ENCODE results near the gene LSS.

Gene LSS

DNA sequence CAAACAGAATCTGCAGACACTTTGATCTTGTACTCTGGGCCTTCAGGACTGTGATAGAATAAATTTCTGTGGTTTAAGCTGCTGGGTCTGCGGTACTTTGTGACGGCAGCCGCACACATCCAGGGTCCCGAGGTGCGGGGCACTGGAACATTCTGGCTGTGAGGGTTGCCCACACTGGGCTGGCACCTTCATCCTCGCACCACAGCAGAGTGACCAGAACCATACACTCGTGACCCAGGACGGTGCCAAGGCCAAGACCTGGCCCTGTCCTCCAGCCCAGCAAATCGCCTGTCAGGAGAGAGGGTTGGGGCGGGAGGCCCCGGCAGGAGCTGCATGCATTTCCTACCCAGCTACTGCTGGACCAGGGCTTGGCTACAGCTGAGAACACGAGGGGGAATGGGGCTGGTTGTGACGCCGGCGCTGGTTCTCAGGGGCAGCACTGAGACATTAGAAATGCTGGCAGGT is 70.6 kb downstream of the LSS start:
- no peak overlapping the region for H3K4me3 ChIP-seq (ENCODE audit: low read depth, low read length)
- DNase-seq (ENCODE audit: low read depth): no peak
- TF ChIP-seq, protein P1, sequence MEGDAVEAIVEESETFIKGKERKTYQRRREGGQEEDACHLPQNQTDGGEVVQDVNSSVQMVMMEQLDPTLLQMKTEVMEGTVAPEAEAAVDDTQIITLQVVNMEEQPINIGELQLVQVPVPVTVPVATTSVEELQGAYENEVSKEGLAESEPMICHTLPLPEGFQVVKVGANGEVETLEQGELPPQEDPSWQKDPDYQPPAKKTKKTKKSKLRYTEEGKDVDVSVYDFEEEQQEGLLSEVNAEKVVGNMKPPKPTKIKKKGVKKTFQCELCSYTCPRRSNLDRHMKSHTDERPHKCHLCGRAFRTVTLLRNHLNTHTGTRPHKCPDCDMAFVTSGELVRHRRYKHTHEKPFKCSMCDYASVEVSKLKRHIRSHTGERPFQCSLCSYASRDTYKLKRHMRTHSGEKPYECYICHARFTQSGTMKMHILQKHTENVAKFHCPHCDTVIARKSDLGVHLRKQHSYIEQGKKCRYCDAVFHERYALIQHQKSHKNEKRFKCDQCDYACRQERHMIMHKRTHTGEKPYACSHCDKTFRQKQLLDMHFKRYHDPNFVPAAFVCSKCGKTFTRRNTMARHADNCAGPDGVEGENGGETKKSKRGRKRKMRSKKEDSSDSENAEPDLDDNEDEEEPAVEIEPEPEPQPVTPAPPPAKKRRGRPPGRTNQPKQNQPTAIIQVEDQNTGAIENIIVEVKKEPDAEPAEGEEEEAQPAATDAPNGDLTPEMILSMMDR (IDR thresholded peaks at IDR 0.05; ENCODE audit: insufficient read depth, low read depth, low read length, missing control alignments): no peak

DNA sequence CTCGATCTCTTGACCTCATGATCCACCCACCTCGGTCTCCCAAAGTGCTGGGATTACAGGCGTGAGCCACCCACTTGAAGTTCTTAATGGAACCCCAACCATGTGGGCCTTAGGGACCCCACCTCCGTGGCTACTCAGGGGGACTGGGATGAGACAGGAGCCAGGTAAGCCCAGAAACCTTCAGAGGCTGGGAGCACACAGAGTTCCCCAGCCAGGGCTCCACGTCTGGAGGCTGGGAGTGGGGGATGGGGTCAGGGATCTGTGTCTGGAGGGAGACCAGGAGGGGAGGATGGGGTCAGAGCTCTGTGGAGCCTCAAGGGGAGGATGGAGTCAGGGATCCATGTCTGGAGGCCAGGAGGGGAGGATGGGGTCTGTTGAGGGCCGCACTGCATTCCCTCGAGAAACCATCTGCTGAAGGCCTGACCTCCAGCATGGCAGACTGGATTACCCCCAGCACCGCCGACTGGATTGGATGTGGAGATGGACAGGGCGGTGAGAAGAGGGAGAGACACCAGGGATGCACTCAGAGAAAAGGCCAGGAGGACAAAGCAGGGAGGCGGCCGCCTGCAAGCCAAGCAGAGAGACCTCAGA is 71.1 kb downstream of the LSS start:
- H3K4me3 ChIP-seq (ENCODE audit: low read depth, low read length): no peak overlapping the region
- TF ChIP-seq, protein P1 (IDR thresholded peaks at IDR 0.05; ENCODE audit: insufficient read depth, low read depth, low read length, missing control alignments): no peak
- DNase-seq (ENCODE audit: low read depth): no peak

DNA sequence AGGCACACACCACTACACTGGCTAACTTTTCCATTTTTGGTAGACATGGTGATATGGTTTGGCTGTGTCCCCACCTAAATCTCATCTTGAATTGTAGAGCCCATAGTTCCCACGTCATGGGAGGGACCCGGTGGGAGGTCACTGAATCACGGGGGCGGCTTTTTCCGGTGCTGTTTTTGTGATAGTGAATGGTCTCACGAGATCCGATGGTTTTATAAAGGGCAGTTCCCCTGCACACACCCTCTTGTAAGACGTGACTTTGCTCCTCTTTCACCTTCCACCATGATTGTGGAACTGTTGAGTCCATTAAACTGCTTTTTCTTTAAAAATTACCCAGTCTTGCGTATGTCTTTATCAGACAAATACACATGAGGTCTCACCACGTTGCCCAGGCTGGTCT is 71.9 kb downstream of the LSS start:
- DNase-seq (ENCODE audit: low read depth): no peak
- no peak overlapping the region for H3K4me3 ChIP-seq (ENCODE audit: low read depth, low read length)
- TF ChIP-seq, protein P1 (IDR thresholded peaks at IDR 0.05; ENCODE audit: insufficient read depth, low read depth, low read length, missing control alignments): no peak

DNA sequence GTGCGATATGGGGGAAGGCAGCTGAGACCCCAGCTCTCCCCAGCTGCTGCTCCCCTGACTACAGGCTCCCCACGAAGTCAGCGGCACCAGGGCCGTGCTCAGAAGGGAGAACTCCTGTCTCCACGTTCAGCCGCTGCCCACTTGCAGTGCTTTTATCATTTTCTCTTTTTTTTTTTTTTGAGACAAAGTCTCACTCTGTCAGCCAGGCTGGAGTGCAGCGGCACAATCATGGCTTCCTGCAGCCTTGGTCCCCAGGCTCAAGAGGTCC is 72.3 kb downstream of the LSS start:
- TF ChIP-seq, protein P1 (IDR thresholded peaks at IDR 0.05; ENCODE audit: insufficient read depth, low read depth, low read length, missing control alignments): no peak
- H3K4me3 ChIP-seq (ENCODE audit: low read depth, low read length): no peak overlapping the region
- DNase-seq (ENCODE audit: low read depth): no peak

DNA sequence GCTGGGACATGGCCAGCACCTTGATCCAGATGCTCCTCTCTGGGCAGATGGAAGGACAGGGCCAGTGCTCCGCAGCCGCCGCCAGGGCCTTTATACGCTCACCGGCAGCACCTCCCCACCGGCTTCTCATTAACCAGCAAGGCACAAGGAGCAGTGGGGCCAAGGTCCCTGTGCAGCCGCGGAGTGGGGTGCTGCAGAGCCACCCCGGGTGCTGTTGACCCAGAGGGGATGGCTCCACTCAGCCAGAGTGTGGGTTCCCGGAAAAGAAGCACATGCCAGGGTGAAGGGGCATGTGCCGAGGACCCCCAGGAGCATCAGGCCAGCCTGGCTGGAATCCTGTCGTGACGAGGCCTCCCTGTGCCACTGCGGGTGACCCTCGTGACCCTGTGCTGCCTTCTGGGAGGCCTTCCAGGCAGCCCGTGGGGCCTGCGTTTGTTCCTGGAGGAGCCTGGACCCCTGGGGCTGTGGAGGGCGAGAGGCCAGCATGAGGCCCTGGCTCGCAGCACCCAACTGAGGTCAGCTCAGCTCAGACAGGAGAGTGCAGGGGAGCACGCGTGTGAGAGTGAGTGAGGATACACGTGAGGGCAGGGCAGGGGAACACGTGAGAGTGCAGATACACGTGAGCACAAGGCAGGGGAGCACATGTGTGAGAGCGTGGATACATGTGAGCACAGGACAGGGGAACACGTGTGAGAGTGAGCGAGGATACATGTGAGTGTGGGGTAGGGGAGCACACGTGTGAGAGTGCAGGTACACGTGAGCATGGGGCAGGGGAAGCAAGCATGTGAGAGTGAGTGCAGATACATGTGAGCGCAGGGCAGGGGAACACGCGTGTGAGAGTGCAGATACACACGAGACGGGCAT is 72.8 kb downstream of the LSS start, which contains the start of gene FTCD:
TSS of gene FTCD (minus strand) at position 66 of the 864 bp plus-strand sequence. CDS start at position 10, 56 bp downstream.
- H3K4me3 ChIP-seq (ENCODE audit: low read depth, low read length): no peak within 1 kb of the TSS
- no peak for DNase-seq (ENCODE audit: low read depth)
- TF ChIP-seq, protein P1 (IDR thresholded peaks at IDR 0.05; ENCODE audit: insufficient read depth, low read depth, low read length, missing control alignments): no peak

DNA sequence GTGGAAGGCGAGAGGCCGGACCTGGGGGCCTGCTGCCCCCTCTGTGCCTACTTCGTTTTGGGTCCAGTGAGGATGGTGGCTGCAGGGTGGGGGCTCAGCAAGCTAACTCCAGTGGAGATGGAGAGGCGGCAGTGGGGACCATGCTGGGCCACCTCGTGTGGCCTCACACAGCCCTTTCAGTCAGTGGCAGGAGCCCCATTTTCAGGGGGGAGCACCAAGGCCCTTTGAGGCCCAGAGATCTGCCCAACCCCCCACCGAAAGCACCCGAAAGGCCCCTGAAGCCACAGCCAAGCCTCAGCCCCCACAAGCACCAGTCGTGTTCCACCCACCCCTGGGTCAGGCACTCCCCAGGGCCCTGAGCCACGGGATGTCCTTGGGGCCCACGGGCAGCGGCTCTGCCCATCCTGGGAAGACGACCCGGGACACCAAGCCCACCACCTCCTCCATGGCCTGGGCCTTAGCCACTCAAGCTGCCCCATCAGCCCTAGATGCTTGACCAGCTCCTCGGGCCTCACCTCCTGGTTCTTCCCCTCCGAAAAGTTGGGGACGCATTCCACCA is 73.5 kb downstream of the LSS start:
- H3K4me3 ChIP-seq (ENCODE audit: low read depth, low read length): no peak overlapping the region
- TF ChIP-seq, protein P1 (IDR thresholded peaks at IDR 0.05; ENCODE audit: insufficient read depth, low read depth, low read length, missing control alignments): no peak
- no peak for DNase-seq (ENCODE audit: low read depth)

Measured in GM12865 (cell line).